SKM-1 (cell line): ENCODE results near the gene GPER1.
A peak's percentile ranks its signal among the peaks of the same experiment; 100 is the strongest.
"Not testable (repeated sequence)": the region's sequence is repeated elsewhere in the genome, so short reads cannot be mapped to it uniquely, and the experiment has no call there.

ENCODE experiments used
- DNase-seq: peaks from one replicate; lab custom pipeline; 2025; ENCODE audit not compliant: unreplicated experiment; lab: John Stamatoyannopoulos, UW

GPER1 gene

DNA sequence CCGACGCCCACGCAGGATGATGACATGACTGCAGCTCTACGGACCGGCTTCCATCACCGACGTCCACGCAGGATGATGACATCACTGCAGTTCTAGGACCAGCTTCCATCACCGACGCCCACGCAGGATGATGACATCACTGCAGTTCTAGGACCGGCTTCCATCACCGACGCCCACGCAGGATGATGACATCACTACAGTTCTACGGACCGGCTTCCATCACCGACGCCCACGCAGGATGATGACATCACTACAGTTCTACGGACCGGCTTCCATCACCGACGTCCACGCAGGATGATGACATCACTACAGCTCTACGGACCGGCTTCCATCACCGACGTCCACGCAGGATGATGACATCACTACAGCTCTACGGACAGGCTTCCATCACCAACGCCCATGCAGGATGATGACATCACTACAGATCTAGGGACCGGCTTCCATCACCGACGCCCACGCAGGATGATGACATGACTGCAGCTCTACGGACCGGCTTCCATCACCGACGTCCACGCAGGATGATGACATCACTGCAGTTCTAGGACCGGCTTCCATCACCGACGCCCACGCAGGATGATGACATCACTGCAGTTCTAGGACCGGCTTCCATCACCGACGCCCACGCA is 28.6 kb downstream of the GPER1 start:
- DNase-seq = not testable (repeated sequence)

DNA sequence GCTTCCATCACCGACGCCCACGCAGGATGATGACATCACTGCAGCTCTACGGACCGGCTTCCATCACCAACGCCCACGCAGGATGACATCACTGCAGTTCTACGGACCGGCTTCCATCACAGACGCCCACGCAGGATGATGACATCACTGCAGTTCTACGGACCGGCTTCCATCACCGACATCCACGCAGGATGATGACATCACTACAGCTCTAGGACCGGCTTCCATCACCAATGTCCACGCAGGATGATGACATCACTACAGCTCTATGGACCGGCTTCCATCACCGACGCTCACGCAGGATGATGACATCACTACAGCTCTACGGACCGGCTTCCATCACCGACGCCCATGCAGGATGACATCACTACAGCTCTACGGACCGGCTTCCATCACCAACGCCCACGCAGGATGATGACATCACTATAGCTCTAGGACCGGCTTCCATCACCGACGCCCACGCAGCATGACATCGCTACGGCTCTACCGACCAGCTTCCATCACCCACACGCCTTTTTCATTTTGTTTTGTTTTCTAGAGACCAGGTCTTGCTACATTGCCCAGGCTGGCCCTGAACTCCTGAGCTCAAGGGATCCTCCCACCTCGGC is 29.5 kb downstream of the GPER1 start:
- DNase-seq = no peak

DNA sequence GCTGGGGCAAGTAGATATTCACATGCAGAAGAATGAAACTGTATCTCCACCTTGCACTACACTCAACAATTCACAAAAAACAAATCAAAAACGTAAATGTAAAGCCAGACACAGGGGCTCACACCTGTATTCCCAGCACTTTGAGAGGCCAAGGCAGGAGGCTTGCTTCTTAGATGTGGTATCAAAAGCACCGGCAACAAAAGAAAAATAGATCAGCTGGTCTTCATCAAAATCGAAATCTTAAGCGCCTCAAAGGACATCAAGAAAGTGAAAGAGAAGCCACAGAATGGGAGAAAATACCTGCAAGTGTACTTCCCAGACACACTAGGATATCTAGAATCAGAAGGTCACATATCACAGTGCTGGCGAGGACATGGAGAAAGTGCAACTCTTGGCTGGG is 31.3 kb downstream of the GPER1 start:
- DNase-seq = no peak

DNA sequence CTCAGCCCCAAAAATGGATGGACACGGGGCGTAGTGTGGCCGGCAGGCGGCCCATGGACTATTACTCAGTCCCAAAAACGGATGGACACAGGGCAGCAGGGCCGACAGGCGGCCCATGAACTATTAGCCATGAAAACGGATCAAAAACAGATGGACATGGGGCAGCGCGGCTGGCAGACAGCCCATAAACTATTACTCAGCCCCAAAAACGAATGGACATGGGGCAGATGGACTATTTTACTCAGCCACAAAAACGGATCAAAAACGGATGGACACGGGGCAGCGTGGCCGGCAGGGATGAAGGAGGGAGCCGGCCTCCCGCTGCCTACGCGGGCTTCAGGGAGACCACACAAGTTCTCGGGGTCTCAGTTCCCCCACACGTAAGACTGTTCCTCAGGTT is 32.9 kb downstream of the GPER1 start:
- no peak for DNase-seq

DNA sequence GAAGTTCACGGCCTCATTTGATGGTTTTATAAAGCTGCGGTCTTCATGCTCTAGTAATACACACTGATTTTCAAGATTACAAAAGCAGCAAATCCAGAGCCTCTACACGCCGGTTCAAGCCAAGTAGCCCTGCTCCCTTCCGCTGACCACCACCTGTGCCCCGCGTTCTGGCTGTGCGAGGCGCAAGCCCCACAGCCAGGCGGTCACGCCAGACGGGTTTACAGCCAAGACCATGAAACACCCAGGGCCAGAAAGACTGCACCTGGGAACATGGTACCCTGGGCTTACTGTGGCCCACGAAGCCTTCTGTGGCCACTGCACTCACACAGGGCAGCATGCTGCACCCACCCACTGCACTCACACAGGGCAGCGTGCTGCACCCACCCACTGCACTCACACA is 33.6 kb downstream of the GPER1 start:
- DNase-seq = no peak

DNA sequence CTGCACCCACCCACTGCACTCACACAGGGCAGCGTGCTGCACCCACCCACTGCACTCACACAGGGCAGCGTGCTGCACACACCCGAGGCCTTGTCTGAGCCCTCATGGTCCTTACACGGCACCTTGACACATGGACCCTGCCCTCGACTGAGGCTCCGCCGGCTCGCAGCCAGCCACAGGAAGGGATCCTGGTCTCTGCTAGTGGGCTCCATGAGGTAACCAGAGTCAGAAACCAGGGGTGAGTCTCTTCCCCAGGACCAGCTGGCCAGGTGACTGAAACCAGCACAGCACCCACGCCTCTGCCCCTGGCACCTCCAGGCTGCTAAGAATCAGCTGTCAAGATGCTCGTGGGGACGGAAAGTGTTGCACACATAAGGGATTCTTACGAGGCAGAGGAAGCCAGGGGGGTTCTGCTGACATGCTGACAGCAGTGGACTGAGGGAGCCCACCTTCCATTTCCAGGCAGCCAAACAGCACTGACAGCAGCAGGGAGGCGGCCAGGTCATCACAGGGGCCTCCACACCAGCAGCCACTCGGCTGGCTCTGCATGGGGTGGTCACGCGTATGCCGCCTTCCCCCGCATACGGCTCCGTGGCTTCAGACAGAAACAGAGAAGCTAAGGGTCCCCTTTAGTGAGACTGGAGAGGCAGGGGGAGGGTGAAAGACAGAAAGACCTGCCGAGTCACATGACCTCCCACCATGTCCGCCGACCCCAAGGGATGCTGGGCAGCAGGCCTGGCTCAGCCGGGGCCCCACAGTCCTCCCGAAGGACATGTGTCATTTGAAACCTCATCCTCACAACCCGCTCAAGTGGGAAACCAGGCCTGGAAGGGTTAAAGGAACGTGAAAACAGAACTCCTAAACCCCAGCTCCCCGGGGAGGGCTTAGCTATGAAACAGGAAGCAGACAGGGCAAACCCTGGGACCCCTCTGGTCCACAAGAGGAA is 34.2 kb downstream of the GPER1 start:
- no peak for DNase-seq

DNA sequence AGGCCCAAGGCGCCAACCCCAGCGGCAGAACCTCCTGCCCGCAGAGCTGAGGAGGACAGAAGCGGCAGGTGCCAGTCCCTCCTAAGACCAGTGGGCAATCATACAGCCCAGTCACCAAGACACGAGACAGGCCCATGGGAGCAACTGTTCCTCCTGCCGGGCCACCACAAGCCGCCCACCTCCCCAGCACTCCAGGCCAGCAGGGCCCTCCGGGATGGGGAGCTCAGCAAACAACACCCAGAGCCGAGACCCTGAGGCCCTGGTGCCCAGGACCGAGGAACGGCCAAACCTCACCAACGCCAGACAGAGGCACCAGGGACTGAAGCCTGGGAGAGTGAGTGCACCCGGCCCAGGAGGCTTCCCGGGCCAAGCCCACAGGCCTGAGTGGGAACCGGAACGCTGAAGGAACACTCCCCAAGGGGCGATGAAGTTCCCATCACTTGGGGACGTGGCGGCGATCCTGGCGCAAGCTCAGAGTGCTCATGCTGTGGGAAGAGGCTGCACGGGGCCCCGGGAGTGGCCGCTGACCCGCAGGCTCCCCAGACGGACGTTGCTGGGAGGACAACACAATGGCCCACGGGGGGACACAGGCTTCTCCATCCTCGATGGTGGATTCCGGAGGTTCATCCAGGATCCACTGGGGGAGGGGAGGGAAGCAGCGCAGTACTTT is 35.1 kb downstream of the GPER1 start:
- DNase-seq = no peak

DNA sequence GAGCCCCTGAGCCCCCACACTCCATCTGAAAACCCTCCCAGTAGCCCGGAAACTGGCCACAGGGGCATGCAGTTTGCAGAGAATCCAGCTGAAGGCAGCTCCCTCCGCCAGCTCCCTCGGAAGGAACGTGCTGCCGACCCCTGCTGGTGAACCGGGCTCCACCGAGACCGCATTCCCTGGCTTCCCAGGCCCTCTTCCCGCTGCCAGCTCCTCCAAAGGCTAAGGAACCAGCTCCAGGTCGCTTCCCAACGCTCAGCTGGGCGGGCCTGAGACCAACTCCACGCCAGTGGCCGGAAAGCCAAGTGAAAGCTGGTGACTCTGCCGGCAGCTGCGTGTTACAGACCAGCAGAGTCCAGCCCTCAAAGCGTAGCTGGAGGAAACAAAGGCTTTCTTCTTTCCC is 35.8 kb downstream of the GPER1 start:
- no peak for DNase-seq

DNA sequence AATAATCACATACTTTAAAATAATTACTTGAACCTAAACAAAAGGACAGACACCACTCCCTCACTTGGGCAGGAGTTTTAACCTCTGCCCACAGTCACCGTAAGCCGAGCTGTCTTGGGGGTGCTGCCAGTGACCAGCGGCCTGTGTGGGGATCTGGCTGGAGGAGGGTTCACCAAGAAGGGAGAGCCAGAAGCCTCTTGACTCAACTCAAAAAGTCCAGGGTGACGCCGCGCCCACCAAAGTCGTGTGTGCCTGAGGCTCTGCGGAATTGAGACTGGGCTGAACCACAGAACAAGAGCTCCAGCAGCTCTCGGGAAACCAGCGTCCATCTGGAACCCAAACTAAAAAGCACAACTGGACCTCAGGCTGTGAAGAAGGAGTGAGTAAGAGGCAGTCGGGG is 36.3 kb downstream of the GPER1 start:
- no peak for DNase-seq

DNA sequence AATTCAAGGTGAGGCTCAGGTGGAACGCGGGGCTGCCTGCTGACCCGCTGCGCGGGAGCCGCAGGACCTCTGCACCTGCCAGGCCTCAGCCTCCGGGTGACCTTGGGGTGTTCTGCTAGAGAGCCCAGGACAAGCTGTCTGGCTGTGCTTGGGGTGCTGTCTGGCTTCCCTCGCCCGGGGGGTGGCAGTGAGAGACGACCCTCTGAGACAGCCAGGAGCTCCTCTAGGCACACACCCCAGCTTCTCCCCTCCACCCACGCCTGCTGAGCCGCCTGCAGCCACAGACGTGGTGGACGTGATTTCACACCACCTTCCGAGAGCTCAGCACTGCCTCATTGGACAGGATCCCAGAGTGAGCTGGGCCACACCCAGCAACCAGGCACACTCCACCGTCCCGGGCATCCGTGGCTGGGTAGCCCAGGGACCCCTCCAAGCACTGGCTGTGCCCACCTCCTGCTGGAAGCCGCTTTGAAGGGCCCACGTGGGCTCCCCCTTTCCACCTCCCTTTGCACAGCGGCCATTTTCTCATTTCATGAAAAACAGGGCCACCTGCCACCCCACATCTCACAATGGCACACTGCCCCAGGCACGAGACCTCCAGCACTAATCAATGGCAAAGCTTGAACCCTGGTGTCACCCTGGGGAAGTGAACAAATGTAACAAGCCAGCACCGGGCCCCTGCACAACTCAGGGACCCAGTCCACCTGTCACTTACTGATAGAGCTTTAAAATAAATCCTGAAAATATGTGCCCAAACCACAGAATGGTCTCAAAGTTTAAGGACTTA is 37.1 kb downstream of the GPER1 start:
- DNase-seq = no peak

DNA sequence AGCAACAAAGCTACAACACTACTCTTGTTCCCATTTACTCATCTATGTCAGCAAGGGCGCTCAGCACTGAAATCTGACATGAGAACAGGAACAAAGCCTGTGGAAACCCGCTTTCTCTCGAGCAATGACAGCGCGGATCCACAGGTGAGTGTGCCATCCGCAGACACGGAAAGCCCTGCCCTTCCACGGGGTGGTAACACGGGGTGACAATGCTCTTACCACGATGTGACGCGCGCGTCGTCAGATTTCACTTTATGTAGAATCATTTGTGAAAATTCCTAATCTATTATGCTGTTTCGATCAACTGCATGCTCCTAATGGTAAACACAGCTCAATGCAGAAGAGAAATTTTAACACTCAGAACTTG is 37.7 kb downstream of the GPER1 start:
- no peak for DNase-seq

DNA sequence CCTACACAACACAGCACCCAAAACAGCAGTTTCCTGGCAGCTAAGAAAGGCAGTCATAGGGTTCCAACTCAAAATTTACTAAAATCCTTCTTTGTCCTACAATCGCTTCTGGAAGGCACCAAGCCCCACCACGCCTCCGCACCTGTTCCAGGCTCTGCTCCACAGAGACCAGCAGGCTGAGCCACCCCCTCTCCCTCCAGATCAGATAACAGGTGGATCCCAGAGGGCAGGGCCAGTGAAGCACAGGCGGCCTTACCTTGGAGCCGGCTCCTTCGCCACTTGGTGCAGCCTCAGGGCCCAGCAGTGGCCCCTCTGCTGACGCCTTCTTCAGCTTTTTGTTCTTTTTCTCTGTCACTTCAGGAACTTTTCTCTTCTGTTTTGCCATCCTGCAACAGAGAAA is 39.1 kb downstream of the GPER1 start:
- DNase-seq = no peak

DNA sequence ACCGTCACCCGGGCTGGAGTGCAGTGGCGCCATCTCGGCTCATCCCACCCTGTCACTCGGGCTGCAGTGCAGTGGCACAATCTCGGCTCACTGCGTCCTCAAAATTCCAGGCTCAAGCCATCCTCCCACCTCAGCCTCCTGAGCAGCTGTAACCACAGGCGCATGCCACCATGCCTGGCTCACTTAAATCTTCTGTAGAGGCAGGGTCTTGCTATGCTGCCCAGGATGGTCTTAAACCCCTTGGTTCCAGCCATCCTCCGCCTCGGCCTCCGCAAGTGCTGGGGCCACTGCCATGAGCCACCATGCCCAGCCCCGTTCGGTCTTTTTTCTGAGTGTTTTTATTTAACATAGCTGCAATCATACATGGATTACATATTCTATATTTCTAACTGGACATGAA is 41.5 kb downstream of the GPER1 start:
- no peak for DNase-seq

DNA sequence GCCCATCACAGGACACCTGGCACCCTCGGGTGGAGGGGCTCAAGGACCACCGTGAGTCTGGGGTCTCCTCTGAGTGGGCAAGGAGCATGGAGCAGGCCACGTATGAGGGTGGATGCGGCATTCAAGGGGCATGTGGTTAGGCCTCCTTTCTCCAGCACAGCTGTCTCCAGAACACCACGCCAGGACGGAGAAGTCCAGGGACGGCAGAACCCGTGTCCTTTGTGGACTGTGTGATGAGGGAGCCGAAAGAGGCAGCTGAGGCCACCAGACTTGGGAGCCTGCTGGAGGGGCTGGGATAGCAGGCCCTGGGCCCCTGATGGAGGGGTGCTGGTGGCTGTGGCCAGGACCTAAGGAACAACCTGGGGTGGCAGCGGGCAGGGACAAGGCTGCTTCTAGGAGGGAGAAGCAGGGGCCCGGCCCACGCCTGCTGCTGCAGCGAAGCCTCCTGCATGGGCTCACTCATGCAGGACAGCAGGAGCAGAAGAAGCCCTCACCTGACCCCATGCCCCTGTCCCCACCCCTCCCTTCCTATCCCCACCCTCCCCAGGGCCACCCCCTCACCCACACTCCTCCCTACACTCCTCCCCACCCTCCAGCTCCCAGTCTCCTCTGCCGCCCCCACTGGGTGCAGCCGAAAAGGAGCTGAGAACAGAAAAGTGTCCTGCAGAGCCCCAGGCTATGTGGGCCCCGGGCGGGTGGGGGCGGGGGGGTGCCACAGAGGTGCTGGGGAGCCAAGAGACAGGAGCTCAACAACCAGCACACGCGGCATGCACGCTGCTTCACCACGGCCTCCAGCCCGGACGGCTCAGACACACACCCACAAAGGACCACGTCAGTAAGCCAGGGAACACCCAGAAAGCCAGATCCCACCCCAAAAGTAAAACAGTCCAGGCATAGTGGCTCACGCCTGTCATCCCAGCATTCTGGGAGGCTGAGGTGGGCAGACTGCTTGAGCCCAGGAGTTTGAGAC is 42.4 kb downstream of the GPER1 start:
- no peak for DNase-seq

DNA sequence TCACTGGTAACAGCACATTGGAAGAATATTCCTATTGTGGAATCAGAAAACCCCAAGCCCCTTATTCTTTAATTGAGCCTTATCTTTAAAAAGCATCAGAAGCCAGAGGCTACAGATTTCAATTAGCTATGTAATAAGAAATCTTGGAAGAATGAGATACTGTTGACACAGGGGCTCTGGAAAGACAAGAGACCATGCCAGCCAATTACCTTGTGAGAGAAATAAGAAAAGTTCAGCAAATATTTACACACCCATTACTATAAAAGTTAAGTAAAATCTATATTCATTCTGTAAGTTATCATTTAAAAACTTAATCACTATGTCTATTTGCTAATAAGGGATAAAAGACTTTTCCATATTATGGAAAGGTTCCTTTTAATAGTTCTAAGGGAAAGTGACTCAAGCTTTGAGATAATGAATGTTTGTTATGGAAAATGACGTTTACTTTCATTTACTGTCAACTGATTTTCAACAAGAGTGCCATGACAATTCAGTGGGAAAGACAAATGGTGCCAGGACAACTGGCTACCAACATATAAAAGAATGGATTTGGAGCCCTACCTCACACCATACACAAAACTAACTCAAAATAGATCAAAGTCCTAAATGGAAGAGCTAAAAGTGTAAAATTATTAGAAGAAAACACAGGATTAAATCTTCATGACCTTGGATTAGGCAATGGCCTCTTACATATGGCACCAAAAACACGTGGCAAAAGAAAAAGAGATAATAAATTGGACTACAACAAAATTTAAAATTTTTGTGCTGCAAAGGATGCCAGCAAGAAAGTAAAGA is 43.8 kb downstream of the GPER1 start:
- DNase-seq = no peak

DNA sequence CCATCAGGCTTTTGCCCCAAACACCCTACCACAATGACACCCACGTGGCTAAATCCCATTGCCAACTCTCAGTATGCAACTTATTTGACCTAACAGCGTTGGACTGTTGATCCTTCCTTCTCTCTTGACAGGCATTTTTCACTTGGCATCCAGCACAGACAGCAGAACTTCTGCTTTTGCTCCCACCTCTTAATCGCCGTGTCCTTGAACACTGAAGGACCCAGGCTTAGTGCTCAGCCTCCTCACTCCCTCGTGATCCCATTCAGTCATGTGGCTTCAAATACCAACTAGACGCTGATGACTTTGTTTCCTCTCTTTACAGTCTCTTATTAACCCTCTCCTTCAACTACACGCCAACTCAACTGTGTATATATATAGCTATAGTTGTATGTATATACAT is 47.0 kb downstream of the GPER1 start:
- no peak for DNase-seq

DNA sequence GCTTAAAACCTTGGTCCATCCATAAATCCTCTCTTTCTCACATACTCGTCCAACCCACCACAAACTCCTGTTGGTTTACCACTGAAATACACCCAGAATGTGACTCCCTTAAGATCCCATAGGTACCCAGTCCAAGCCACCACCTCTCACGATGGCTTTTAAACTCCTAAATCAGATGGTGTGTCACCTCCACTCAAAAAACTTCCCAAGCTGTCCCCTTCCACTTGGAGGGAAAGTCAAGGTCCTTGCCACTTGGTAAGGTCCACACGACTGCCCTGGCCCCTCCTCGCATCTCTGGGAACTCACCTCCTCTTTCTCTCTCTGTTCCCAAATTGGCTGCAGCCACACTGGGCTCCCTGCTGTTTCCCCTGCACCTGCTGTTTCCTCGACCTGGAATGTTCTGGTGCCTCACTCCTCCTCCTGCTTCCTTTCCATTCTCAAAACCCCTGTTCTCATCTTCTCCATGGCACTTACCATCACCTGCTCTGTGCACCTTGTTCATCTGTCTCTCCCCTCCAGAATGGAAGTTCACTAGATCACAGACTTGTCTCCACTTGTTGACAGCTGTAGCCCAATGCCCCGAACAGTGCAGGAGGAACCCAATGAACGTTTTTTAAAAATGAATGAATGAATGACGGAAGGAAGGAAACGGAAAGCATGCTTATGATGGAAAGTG is 49.1 kb downstream of the GPER1 start:
- DNase-seq = peak; percentile 12

DNA sequence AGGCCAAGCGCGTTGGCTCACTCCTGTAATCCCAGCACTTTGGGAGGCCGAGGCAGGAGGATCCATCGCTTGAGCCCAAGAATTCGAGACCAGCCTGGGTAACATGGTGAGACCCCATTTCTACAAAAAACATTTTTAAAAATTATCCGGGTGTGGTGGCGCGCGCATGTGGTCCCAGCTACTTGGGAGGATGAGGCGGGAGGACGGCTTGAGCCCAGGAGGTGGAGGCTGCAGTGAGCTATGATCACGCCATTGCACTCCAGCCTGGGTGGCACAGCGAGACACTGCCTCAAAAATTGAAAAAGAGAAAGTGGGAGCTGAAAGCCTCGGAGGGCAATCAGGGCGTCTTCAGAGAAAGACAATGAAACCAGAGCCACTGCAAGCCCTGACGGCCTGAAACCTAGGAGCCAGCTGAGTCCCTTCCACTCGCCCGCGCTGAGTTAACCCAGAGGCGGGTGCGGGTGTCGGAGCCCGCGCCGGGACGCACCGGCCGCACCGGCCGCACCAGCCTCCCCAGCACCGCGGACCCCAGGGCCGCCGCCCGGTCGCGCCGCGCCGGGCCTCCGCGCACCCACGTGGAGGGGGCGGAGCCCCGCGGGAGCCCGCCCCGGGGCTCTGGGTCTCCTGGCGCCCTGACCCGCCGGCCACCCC is 49.7 kb downstream of the GPER1 start:
- no peak for DNase-seq
